NCI-H2196 treated with DMSO at 0.1 percent for 48 hours (cell line): ENCODE results near the gene KIAA1217.

Experiments
- DNase-seq: peaks from one replicate; lab custom pipeline; 2025; ENCODE audit not compliant: unreplicated experiment; lab: John Stamatoyannopoulos, UW

Gene KIAA1217

GRCh38 chr10:24574161-24574560, 365.2 kb downstream of the KIAA1217 start:
- DNase-seq, result no peak

- DNase-seq, result no peak
Observed at GRCh38 chr10:24574578-24575155, 365.7 kb downstream of the KIAA1217 start.

- DNase-seq, result no peak
Observed at GRCh38 chr10:24575481-24576002, 366.6 kb downstream of the KIAA1217 start.

GRCh38 chr10:24579448-24579847, 370.5 kb downstream of the KIAA1217 start:
- no peak for DNase-seq

GRCh38 chr10:24579906-24580305, 371.0 kb downstream of the KIAA1217 start:
- DNase-seq, result no peak

- DNase-seq, result no peak
Observed at GRCh38 chr10:24589265-24589664, 380.3 kb downstream of the KIAA1217 start.

- DNase-seq, result no peak
Observed at GRCh38 chr10:24590697-24591457, 381.9 kb downstream of the KIAA1217 start.

GRCh38 chr10:24596217-24596930, 387.4 kb downstream of the KIAA1217 start:
- DNase-seq, result no peak

GRCh38 chr10:24597426-24597825, 388.5 kb downstream of the KIAA1217 start:
- DNase-seq, result no peak
